ENCODE data around the gene PAAF1.

DNA sequence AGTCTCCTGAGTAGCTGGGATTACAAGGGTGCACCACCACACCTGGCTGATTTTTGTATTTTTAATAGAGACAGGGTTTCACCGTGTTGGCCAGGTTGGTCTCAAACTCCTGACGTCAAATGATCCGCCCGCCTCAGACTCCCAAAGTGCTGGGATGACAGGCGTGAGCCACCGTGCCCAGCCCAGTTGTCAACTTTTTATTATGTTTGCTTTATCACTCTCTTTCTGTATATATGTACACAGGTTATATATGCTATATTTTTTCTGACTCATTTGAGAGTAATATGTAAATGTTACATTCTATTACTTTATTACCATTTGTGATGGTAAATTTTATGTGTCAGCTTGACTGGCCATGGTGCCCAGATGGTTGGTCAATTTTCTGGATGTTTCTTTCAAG, 55.2 kb downstream of the PAAF1 start:
- TF ChIP-seq, protein P1, sequence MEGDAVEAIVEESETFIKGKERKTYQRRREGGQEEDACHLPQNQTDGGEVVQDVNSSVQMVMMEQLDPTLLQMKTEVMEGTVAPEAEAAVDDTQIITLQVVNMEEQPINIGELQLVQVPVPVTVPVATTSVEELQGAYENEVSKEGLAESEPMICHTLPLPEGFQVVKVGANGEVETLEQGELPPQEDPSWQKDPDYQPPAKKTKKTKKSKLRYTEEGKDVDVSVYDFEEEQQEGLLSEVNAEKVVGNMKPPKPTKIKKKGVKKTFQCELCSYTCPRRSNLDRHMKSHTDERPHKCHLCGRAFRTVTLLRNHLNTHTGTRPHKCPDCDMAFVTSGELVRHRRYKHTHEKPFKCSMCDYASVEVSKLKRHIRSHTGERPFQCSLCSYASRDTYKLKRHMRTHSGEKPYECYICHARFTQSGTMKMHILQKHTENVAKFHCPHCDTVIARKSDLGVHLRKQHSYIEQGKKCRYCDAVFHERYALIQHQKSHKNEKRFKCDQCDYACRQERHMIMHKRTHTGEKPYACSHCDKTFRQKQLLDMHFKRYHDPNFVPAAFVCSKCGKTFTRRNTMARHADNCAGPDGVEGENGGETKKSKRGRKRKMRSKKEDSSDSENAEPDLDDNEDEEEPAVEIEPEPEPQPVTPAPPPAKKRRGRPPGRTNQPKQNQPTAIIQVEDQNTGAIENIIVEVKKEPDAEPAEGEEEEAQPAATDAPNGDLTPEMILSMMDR (IDR thresholded peaks at IDR 0.05 in 4 of 5, conservative IDR thresholded peaks at IDR 0.05 in 1 of 5) = no peak
- no peak for TF ChIP-seq POLR2A (IDR thresholded peaks at IDR 0.05)
